GM12874 (cell line): ENCODE measurements around the gene DSCAM.

Experiments used
- TF ChIP-seq, protein P1 (sequence below): IDR thresholded peaks from 2 replicates; pipeline ENCODE4 v1.5.1; 2011; ENCODE audit warnings: low read depth, mild to moderate bottlenecking, control low read depth, low read length, moderate library complexity; ENCODE audit not compliant: insufficient read depth

The DSCAM gene

DNA sequence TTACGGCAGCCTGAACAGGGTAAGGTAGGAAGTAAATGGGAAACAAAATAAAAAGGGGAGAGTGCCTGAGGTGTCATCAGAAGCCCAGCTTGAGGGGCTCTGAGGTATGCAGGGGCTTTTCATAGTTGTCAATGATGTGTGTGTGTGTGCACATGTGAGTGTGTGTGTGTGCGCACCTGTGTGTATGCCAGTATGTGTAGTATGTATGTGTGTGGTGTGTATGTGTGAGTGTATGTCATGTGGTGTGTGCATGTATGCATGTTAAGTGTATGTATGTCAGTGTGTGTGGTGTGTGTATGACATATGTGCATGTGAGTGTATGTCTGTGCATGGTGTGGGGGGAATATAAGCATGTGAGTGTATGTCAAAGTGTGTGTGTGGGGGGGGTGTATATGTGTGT lies 184.1 kb downstream of the DSCAM start:
- TF ChIP-seq, protein P1, sequence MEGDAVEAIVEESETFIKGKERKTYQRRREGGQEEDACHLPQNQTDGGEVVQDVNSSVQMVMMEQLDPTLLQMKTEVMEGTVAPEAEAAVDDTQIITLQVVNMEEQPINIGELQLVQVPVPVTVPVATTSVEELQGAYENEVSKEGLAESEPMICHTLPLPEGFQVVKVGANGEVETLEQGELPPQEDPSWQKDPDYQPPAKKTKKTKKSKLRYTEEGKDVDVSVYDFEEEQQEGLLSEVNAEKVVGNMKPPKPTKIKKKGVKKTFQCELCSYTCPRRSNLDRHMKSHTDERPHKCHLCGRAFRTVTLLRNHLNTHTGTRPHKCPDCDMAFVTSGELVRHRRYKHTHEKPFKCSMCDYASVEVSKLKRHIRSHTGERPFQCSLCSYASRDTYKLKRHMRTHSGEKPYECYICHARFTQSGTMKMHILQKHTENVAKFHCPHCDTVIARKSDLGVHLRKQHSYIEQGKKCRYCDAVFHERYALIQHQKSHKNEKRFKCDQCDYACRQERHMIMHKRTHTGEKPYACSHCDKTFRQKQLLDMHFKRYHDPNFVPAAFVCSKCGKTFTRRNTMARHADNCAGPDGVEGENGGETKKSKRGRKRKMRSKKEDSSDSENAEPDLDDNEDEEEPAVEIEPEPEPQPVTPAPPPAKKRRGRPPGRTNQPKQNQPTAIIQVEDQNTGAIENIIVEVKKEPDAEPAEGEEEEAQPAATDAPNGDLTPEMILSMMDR: no peak

DNA sequence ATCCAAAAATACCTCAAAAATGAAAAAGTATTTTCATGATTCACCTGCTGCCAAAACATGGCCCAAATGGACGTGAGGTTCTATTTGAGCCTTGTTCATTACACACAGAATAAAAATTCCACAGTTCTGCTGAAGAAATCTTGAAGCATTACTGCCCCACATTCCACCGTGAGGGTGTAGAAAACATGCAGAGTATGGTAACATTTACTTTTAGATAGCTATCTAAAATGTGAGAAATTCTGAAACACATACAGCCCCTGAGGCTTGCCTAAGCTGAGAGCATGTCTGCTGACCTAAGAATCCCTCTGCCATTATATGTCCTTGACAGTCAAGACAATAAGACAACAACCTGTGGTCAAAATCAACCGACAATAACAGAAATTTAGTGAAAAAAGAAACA lies 186.5 kb downstream of the DSCAM start:
- TF ChIP-seq, protein P1: no peak

DNA sequence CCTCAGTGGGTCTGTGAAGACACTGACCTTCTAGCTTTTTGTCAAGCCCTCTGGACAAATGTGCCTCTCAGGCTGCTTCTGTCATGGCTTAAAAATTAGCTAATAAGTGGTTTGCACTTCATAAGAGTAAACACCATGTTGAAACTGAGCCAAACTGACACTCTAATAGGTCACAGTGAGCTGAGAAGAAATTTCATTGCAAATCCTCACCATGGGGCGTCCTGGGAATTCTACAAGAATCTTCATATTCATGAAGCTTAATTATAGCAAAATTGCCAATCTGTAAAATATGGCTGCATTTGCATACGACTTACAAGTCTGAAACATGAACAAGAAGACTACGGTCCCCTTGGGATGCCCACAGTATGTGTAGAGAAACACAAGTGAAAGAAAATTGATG lies 188.6 kb downstream of the DSCAM start:
- TF ChIP-seq, protein P1: no peak

DNA sequence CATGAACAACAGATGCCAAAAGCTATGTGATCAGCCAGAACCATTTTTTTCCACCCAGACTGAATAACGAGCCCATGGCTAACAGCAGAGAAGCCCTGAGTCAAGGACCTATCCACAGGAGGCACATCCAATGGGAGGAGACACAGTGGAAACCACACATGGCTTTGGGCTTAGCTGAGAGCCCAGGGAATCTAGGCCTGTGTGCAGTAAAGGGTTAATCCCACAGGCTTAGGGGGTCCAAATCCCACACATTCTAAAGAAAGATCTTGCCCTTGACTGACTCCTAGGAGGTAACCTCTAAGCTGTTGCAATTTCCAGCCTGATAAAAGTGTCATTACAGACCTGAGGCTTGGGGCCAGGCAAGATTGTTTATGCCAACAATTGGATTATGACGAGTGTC lies 194.5 kb downstream of the DSCAM start:
- TF ChIP-seq, protein P1: no peak

DNA sequence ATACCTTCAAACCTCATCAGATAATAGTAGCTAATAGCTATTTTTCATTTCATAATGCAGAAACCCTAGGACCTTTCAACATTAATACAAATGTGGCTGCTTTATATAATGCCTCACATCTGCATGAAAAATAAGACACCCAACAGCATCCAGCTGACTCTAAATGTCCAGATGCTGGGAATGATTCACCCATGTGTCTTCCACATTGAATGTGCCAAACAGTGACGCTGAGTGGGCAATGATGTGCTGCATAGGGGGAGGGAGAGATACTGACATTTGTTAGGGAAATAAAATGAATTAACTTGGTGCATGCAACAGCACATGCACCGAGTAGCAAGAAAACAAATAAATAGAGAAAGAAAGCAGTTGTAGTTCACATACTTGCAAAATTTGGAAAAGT lies 199.3 kb downstream of the DSCAM start:
- TF ChIP-seq, protein P1: no peak

DNA sequence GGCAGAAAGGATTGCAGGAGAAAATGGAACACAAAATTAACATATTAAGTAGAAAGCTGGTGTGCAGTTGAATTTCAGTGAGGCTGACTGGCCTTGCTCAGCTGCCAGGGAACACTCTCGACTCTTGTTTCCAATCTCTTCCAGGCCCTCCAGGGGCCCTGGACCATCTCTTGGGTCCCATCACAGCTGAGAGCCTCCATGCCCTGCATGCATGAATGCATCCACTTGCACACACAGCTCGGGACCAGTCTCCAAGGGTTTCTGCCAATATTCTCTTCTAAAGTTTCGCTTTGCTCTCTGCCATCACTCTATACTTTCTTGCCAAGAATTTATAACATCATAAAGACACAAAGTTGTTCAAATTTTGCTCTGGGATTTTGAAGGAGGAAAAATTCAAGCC lies 200.3 kb downstream of the DSCAM start:
- TF ChIP-seq, protein P1: no peak

DNA sequence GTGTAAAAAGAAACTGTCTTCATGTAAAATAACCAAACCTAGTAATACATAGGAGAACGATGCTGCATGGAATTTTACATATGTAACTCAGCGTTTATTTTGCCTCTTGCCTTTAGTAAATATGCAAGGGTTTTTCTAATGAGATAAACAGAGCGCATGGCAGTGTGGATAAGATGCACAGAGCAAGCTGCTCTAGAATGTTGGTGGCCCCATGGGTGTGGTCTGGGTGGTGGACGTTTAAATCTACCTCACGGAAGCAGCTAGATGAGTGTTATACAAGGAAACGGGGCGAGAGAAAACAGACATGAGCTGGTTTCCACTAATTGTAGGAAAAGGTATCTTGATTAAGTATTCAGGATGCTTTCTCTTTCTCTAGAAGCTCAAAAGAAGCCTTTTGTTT lies 205.9 kb downstream of the DSCAM start:
- TF ChIP-seq, protein P1: no peak
